Mesendoderm (in vitro differentiated cells): Measurements from ENCODE around the gene THADA.

ENCODE experiments used
- DNase-seq: peaks from one replicate; pipeline ENCODE4 v3.0.0; 2013
- H2AK5ac ChIP-seq: 2 replicates; pipeline ENCODE4 v1.6.1; 2013; ENCODE audit warnings: low read length, inconsistent platforms
- H2BK120ac ChIP-seq: 2 replicates; pipeline ENCODE4 v1.6.1; 2013; ENCODE audit warnings: low read depth, mild to moderate bottlenecking, low read length, moderate library complexity, mixed read lengths
- H2BK15ac ChIP-seq: replicated peaks from 2 replicates; pipeline ENCODE4 v1.6.1; 2013; ENCODE audit warnings: low read depth, mild to moderate bottlenecking, moderate library complexity
- H2BK5ac ChIP-seq: 2 replicates; pipeline ENCODE4 v1.6.1; 2013; ENCODE audit warnings: low read length, inconsistent platforms
- H3K18ac ChIP-seq: 2 replicates; pipeline ENCODE4 v1.6.1; 2013; ENCODE audit warnings: mild to moderate bottlenecking, low read length, mixed read lengths
- H3K23ac ChIP-seq: one replicate; pipeline ENCODE4 v1.6.1; 2013; ENCODE audit warnings: low read length
- H3K27ac ChIP-seq: 2 replicates; pipeline ENCODE4 v1.5.1; 2013; ENCODE audit warnings: low read depth, mild to moderate bottlenecking, inconsistent platforms, low read length, moderate library complexity
- H3K27me3 ChIP-seq: 2 replicates; pipeline ENCODE4 v1.6.1; 2013; ENCODE audit warnings: low read length, control low read depth, mild to moderate bottlenecking, inconsistent platforms; ENCODE audit not compliant: insufficient read depth, poor library complexity
- H3K36me3 ChIP-seq: 2 replicates; pipeline ENCODE4 v1.6.1; 2013; ENCODE audit warnings: low read length, inconsistent platforms; ENCODE audit not compliant: control insufficient read depth, insufficient read depth
- H3K4ac ChIP-seq: one replicate; pipeline ENCODE4 v1.6.1; 2013; ENCODE audit warnings: low read depth, mild to moderate bottlenecking, low read length, moderate library complexity
- H3K4me1 ChIP-seq: 2 replicates; pipeline ENCODE4 v1.6.1; 2013; ENCODE audit warnings: low read depth, low read length, inconsistent platforms; ENCODE audit not compliant: control insufficient read depth
- H3K4me2 ChIP-seq: 2 replicates; pipeline ENCODE4 v1.6.1; 2013; ENCODE audit warnings: low read length
- H3K4me3 ChIP-seq: 2 replicates; pipeline ENCODE4 v1.5.1; 2013; ENCODE audit warnings: mild to moderate bottlenecking, low read length
- H3K56ac ChIP-seq: one replicate; pipeline ENCODE4 v1.6.1; 2013; ENCODE audit warnings: low read length
- H3K79me1 ChIP-seq: 2 replicates; pipeline ENCODE4 v1.6.1; 2013; ENCODE audit warnings: low read length, inconsistent platforms
- H3K79me2 ChIP-seq: 2 replicates; pipeline ENCODE4 v1.6.1; 2013; ENCODE audit warnings: mild to moderate bottlenecking, low read length; ENCODE audit not compliant: control insufficient read depth, insufficient read depth
- H3K9ac ChIP-seq: 2 replicates; pipeline ENCODE4 v1.6.1; 2013; ENCODE audit warnings: low read length, inconsistent platforms
- H4K5ac ChIP-seq: one replicate; pipeline ENCODE4 v1.6.1; 2013; ENCODE audit warnings: low read length
- H4K8ac ChIP-seq: one replicate; pipeline ENCODE4 v1.6.1; 2013; ENCODE audit warnings: low read depth, mild to moderate bottlenecking, control low read depth, low read length, moderate library complexity
- WGBS: extraction: QIAGEN DNeasy Blood & Tissue Kit; methylation state at CpG from one replicate; pipeline ENCODE4 v1.1.7; 2013; ENCODE audit warnings: low lambda C conversion rate, missing lambda C conversion rate; ENCODE audit not compliant: insufficient coverage; ENCODE audit errors: extremely low coverage; 5-methylcytosine and 5-hydroxymethylcytosine counted together

Gene THADA

GRCh38 chr2:43424262-43425207, 171.3 kb downstream of the THADA start:
- no peak overlapping the region for H4K8ac ChIP-seq
- no peak overlapping the region for H3K23ac ChIP-seq
- H2BK120ac ChIP-seq, result no peak overlapping the region
- no peak overlapping the region for H3K27ac ChIP-seq
- no peaks in the 10 kb centered on the region for H3K79me1 ChIP-seq
- peak overlapping the region; percentile 80 for H2BK15ac ChIP-seq
- H2BK5ac ChIP-seq, result no peak overlapping the region
- H3K18ac ChIP-seq, result no peak overlapping the region
- WGBS, result no CpG with 5 or more reads among the region's 6 CpGs
- no peak overlapping the region for H3K4me3 ChIP-seq
- H3K9ac ChIP-seq, result no peak overlapping the region
- no peak overlapping the region for H3K4ac ChIP-seq
- no peaks in the 10 kb centered on the region for H3K79me2 ChIP-seq
- H3K36me3 ChIP-seq, result no peaks in the 10 kb centered on the region
- H3K56ac ChIP-seq, result no peak overlapping the region
- H4K5ac ChIP-seq, result no peak overlapping the region
- no peak overlapping the region for H2AK5ac ChIP-seq
- no peak overlapping the region for H3K4me2 ChIP-seq
- H3K4me1 ChIP-seq, result peaks cover 3% of the 10 kb centered on the region
- no peaks in the 10 kb centered on the region for H3K27me3 ChIP-seq
- DNase-seq, result no peak

GRCh38 chr2:43423941-43424261, 171.9 kb downstream of the THADA start:
- no peaks in the 10 kb centered on the region for H3K27me3 ChIP-seq
- no peaks in the 10 kb centered on the region for H3K79me2 ChIP-seq
- no peak overlapping the region for H3K4me3 ChIP-seq
- no peaks in the 10 kb centered on the region for H3K79me1 ChIP-seq
- H3K56ac ChIP-seq, result no peak overlapping the region
- no peak overlapping the region for H4K8ac ChIP-seq
- no peak overlapping the region for H2BK5ac ChIP-seq
- no peak overlapping the region for H3K9ac ChIP-seq
- no peak for DNase-seq
- no peak overlapping the region for H3K4me2 ChIP-seq
- no peak overlapping the region for H3K27ac ChIP-seq
- peaks cover 3% of the 10 kb centered on the region for H3K4me1 ChIP-seq
- H3K18ac ChIP-seq, result no peak overlapping the region
- no peak overlapping the region for H2BK120ac ChIP-seq
- no peak overlapping the region for H2BK15ac ChIP-seq
- H3K4ac ChIP-seq, result no peak overlapping the region
- no peak overlapping the region for H3K23ac ChIP-seq
- no peak overlapping the region for H2AK5ac ChIP-seq
- no peaks in the 10 kb centered on the region for H3K36me3 ChIP-seq
- no peak overlapping the region for H4K5ac ChIP-seq

- no peaks in the 10 kb centered on the region for H3K36me3 ChIP-seq
- H3K4me1 ChIP-seq, result peaks cover 3% of the 10 kb centered on the region
- no peak overlapping the region for H4K5ac ChIP-seq
- no peak overlapping the region for H3K27ac ChIP-seq
- H3K79me2 ChIP-seq, result no peaks in the 10 kb centered on the region
- H3K56ac ChIP-seq, result no peak overlapping the region
- no peaks in the 10 kb centered on the region for H3K79me1 ChIP-seq
- no peak overlapping the region for H2BK15ac ChIP-seq
- H3K23ac ChIP-seq, result no peak overlapping the region
- H4K8ac ChIP-seq, result no peak overlapping the region
- H3K4ac ChIP-seq, result no peak overlapping the region
- H2AK5ac ChIP-seq, result no peak overlapping the region
- no peak for DNase-seq
- no peaks in the 10 kb centered on the region for H3K27me3 ChIP-seq
- no peak overlapping the region for H2BK5ac ChIP-seq
- H3K9ac ChIP-seq, result no peak overlapping the region
- H3K4me3 ChIP-seq, result no peak overlapping the region
- WGBS, result no CpG with 5 or more reads among the region's 1 CpG
- no peak overlapping the region for H3K4me2 ChIP-seq
- H3K18ac ChIP-seq, result no peak overlapping the region
- no peak overlapping the region for H2BK120ac ChIP-seq
These were observed 174.6 kb downstream of the THADA start for GRCh38 chr2:43421194-43421593.

- no peak overlapping the region for H3K4me2 ChIP-seq
- H3K27ac ChIP-seq, result no peak overlapping the region
- no peak for DNase-seq
- H3K27me3 ChIP-seq, result no peaks in the 10 kb centered on the region
- H4K5ac ChIP-seq, result no peak overlapping the region
- no peaks in the 10 kb centered on the region for H3K36me3 ChIP-seq
- no peak overlapping the region for H3K9ac ChIP-seq
- no peak overlapping the region for H3K56ac ChIP-seq
- H3K79me1 ChIP-seq, result no peaks in the 10 kb centered on the region
- H2BK15ac ChIP-seq, result no peak overlapping the region
- no peak overlapping the region for H3K18ac ChIP-seq
- H4K8ac ChIP-seq, result no peak overlapping the region
- H3K79me2 ChIP-seq, result no peaks in the 10 kb centered on the region
- no peak overlapping the region for H3K23ac ChIP-seq
- H2BK5ac ChIP-seq, result no peak overlapping the region
- no peak overlapping the region for H3K4ac ChIP-seq
- no peak overlapping the region for H3K4me3 ChIP-seq
- no peak overlapping the region for H2AK5ac ChIP-seq
- no peak overlapping the region for H2BK120ac ChIP-seq
- no peaks in the 10 kb centered on the region for H3K4me1 ChIP-seq
These were observed 175.4 kb downstream of the THADA start for GRCh38 chr2:43420389-43420801.

- H3K18ac ChIP-seq, result no peak overlapping the region
- H4K5ac ChIP-seq, result no peak overlapping the region
- no peak overlapping the region for H2BK120ac ChIP-seq
- H3K79me1 ChIP-seq, result no peaks in the 10 kb centered on the region
- no peak overlapping the region for H3K4me2 ChIP-seq
- no peak overlapping the region for H3K4ac ChIP-seq
- H3K27ac ChIP-seq, result no peak overlapping the region
- no peak overlapping the region for H2AK5ac ChIP-seq
- no peaks in the 10 kb centered on the region for H3K79me2 ChIP-seq
- H3K4me3 ChIP-seq, result no peak overlapping the region
- no peaks in the 10 kb centered on the region for H3K4me1 ChIP-seq
- no peak for DNase-seq
- no peak overlapping the region for H3K56ac ChIP-seq
- H3K27me3 ChIP-seq, result no peaks in the 10 kb centered on the region
- no peaks in the 10 kb centered on the region for H3K36me3 ChIP-seq
- H3K9ac ChIP-seq, result no peak overlapping the region
- H2BK15ac ChIP-seq, result no peak overlapping the region
- H2BK5ac ChIP-seq, result no peak overlapping the region
- WGBS, result no CpG with 5 or more reads among the region's 2 CpGs
- H3K23ac ChIP-seq, result no peak overlapping the region
- no peak overlapping the region for H4K8ac ChIP-seq
These were observed 176.0 kb downstream of the THADA start for GRCh38 chr2:43419876-43420275.

- H3K56ac ChIP-seq, result no peak overlapping the region
- H3K4ac ChIP-seq, result no peak overlapping the region
- H3K27me3 ChIP-seq, result no peaks in the 10 kb centered on the region
- H3K4me2 ChIP-seq, result no peak overlapping the region
- no peaks in the 10 kb centered on the region for H3K79me1 ChIP-seq
- WGBS, result no CpG with 5 or more reads among the region's 3 CpGs
- H2BK120ac ChIP-seq, result no peak overlapping the region
- no peaks in the 10 kb centered on the region for H3K36me3 ChIP-seq
- no peak overlapping the region for H4K5ac ChIP-seq
- H2BK5ac ChIP-seq, result no peak overlapping the region
- no peaks in the 10 kb centered on the region for H3K4me1 ChIP-seq
- no peak overlapping the region for H3K27ac ChIP-seq
- H3K23ac ChIP-seq, result no peak overlapping the region
- no peak overlapping the region for H4K8ac ChIP-seq
- DNase-seq, result no peak
- no peak overlapping the region for H2AK5ac ChIP-seq
- no peak overlapping the region for H3K4me3 ChIP-seq
- H3K79me2 ChIP-seq, result no peaks in the 10 kb centered on the region
- H3K9ac ChIP-seq, result no peak overlapping the region
- H3K18ac ChIP-seq, result no peak overlapping the region
- H2BK15ac ChIP-seq, result no peak overlapping the region
These were observed 176.6 kb downstream of the THADA start for GRCh38 chr2:43419243-43419642.
